NOMO-1 treated with DMSO at 0.1 percent for 48 hours (cell line): ENCODE measurements around the gene SLC23A2.
A peak's percentile ranks its signal among the peaks of the same experiment; 100 is the strongest.
"Not testable (repeated sequence)": the region's sequence is repeated elsewhere in the genome, so short reads cannot be mapped to it uniquely, and the experiment has no call there.

ENCODE experiments used
- DNase-seq: peaks from one replicate; lab custom pipeline; 2025; ENCODE audit not compliant: unreplicated experiment; lab: John Stamatoyannopoulos, UW

Gene SLC23A2

DNA sequence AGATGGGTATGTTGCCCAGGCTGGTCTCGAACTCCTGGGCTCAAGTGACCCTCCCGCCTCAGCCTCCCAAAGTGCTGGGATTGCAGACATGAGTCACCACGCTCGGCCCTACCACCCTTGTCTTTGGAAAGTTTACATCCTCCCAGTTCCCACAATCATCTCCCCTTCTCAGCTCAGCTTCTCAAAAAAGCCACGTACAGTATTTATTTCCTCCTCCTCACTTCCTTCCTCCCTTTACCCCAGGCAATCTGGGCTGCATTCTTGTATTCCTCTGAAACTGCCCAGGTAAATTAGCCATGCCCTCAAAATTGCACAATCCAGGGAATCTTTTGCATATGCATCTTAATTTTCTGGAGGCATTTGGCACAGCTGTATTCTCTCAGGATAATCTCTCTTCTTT is 7.4 kb upstream of the SLC23A2 start:
- peak; percentile 59 for DNase-seq

DNA sequence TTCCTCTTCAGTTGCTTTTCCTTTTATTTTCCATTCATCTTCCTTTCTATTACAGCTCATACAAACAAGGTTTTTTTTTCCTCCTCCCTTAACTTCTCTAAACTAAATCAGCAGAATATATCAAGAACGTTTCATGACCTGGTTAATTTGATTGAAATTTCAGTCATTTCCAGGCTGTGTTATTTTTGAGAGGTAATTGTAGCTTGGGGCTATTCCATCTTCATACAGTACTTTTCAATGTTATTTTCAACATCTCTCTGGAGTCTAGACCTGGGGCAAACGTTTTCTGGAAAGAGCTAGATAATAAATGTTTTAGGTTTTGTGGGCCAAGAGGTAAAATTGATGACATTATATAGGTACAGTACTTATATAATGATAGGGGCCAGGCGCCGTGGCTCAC is 4.0 kb upstream of the SLC23A2 start:
- DNase-seq = no peak

DNA sequence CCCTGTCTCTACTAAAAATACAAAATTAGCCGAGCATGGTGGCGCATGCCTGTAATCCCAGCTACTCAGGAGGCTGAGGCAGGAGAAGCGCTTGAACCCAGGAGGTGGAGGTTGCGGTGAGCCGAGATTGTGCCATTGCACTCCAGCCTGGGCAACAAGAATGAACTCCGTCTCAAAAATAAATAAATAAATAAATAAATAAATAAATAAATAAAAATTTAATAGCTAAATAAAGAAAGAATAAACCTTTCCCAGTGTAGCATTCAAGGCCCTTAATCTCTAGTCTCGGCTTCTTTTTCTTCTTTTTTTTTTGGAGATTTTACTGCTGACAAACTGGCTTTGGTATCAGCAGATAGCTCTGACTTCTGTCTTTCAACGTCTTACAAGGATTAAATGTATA is 3.5 kb upstream of the SLC23A2 start:
- not testable (repeated sequence) for DNase-seq

GRCh38 chr20:5003626-5004025 is 2.3 kb upstream of the SLC23A2 start:
- no peak for DNase-seq

- DNase-seq = no peak
These were observed 735 bp upstream of the SLC23A2 start for GRCh38 chr20:5002077-5002413.

DNA sequence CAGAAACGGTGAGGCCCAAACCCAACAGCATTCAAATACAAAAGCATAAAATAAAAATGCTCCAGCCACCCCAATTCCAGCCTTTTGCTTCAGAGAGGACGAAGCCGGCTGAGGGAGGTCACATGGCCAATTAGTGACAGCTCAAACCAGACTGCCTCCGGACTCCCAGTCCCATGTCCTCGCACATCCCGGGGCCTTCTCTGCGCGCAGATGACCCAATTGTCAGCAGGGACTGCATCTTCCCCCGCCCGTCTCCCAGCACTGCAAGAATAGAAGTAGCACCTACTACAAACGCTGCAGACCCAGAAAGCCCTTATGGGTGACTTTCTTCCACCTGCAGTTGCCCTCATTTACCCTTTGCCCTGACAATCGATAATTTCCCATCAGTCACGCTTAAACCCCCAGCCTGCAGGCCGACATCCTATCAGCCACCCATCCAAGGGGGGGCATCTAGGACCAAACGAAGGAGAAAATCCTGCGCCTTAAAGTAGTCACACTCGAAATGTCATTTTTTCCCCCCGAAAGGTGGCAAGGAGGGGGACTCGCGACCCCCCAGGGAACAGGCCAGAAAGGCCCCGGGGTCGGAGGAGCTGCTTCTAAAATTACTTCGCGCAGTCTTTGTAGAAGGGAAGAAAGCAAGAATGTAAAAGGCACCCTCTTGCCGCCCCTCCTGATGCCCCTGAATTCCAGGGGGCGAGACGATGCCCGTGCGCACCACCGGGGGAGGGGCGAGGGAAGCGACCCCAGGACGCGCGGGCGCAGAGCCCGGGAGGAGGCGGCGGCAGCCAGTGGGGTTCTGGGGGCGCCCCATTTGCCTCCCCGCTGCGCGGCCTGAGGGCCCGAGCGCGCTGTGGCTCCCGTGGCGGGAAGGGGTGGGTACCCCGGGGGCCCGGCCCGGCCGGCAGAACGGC is 792 bp downstream of the SLC23A2 start:
- DNase-seq = peak; percentile 10

- DNase-seq = no peak
These were observed 1.5 kb downstream of the SLC23A2 start for GRCh38 chr20:4999788-5000187.

DNA sequence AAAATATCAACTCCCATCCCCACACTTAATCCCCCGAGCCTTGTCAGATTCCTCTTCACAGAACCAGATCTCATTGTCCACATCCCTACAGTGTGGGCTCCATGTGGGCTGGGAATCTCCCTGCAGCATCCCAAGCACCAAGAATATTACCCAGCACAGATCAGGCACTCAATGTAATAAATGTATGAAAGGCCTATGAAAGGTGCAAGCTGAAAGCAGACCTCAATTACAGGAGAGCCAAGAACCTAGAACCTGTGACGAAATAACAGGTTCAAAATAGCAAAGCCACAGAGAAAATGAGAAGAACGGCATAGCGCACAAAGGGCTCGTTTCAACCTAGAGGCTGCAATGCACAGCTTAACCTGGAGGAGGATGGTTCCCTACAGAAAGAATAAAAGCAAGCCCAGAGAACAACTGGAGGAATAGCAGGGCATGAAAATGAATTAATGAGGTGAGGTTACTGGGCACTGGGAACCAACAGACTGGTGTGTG is 3.1 kb downstream of the SLC23A2 start:
- DNase-seq = peak; percentile 81

GRCh38 chr20:4997222-4997621 is 4.1 kb downstream of the SLC23A2 start:
- no peak for DNase-seq

- DNase-seq = no peak
These were observed 11.7 kb downstream of the SLC23A2 start for GRCh38 chr20:4989570-4989969.

DNA sequence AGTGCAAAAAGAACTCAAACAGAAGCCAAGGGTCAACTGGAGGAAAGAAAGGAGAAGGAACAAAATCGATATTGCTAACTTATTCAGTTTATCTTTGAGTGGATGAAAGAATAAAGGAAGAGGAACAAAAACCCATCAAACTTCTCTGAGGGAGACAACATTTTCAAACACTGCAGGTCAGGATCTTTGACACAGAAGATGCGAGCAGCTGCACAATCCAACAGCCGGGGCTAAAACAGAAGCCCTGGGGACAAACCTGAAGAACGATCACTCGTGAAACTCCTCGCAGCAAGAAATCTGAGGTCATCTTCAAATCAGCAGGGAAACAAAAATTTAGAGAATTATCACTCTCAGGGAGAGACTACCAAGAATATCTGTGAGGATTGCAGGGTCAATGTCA is 14.2 kb downstream of the SLC23A2 start:
- no peak for DNase-seq

DNA sequence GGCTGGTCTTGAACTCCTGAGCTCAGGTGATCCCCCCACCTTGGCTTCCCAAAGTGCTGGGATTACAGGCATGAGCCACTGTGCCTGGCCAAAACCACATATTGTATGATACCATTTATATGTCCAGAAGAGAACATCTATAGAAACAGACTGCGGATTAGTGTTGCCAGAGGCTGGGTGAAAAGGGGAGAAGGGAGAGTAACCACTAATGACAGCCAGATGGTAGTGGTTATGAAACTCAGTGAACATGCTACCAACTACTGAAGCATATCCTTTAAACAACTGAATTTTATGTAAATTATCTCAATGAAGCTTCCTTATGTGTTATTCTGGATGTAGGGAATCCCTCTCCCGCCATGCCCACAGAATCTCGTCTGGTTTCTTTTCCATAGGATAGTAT is 15.7 kb downstream of the SLC23A2 start:
- DNase-seq = peak; percentile 66

GRCh38 chr20:4982281-4982680 is 19.0 kb downstream of the SLC23A2 start:
- no peak for DNase-seq

DNA sequence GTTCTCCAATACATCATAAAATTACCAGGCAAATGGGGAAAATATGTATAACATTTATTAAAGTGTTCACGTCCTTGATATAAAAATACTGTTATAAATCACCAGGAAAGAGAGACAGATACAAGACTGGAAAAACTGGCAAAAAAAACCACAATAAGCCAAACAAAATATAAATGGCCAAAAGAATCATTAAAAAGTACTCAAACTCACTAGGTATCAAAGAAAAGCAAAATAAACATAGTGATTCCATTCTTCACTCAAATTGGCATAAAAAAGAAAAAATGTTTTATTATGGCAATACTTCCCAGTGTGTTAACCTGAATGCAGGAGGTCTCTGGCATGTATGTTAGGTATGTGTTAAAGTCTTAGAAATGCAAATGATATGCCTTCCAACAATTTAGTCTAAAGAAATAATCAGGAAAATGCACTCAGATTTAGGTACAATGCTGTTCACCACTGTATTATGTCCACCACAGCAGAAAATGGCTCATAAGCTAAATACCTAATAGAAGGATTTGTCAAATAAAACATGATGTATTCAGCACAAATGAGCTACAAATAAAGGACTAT is 21.4 kb downstream of the SLC23A2 start:
- no peak for DNase-seq

DNA sequence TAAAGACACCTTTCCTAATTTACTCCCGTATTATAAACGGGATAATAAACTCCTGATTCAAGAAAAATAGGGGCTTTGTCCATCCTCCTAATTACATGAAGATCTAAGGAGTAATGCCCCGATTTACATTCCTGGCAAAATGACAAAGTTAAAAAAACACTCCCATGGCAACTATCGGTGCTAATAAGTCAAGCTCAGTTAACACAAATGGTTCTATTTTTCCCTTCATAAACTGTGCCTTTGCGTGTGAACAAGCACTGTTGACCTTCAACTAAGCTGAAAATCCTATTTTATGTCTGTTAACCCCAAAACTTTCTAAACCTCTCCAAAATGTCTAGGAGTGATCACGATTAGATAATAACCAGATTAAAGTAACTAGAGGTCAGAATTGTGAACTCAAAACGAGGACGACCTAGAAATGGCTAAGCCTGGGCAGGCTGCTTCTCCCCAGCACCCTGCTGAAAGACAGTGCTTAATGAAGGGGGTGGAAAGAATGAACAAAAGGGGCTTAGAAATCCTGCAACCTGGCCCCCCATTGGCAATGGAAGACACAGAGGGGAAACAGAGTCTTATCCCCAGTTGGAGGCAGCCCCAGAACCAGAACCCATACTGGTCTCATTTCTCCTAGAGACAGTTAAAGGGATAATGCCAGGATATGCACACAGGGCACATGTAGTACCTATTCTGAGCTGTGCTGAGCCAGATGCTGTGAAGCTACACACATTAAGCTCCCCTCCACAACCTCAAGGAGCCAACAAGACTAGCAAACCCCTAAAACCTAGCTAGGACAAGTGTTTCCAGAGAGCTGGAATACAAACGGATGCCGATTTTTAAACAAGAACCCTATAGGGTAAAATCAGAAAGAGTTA is 23.0 kb downstream of the SLC23A2 start:
- DNase-seq = no peak

- not testable (repeated sequence) for DNase-seq
These were observed 25.3 kb downstream of the SLC23A2 start for GRCh38 chr20:4976014-4976413.

DNA sequence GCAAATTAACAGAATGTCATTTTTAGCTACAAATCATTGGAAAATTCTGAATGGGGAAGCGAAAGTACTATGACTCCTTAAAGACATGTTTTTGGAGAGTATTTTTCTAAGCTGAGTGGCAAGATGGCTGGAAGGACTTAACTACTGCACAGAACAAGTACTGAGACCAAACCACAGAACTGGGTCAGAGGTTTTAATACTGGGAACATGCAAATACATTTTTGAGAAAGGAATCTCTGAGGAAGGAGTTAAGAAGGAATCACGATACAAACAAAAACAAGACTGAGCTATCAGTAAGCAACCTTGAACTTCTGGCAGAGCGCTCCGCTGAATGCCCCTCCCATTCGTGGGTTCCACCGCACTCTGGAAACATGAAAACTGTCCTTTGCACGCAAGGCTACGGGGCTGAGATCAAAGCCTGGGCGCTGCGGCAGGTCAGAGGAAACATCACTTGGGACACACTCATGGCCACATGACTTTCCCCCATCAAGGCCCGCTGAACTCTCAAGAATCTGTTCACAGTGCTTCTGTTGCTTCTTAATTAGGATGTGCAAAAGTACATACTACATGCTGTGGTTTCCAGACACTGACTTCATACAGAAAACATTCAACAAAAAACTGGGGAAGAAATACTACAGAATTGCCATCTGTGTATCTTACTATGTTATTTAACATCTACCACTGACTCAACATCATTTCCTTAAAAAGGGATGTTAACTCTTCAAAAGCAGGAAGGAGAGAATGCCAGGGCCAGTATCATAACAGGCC is 27.8 kb downstream of the SLC23A2 start:
- peak; percentile 80 for DNase-seq

- DNase-seq = no peak
These were observed 28.6 kb downstream of the SLC23A2 start for GRCh38 chr20:4972506-4973251.

- DNase-seq = no peak
These were observed 30.2 kb downstream of the SLC23A2 start for GRCh38 chr20:4971064-4971463.
